ENCODE data around the gene SLC17A2. TPM values are rescaled to one million over a fixed set of nuclear protein-coding genes. Genes with fewer than 3 reads are reported as not detected.

Gene SLC17A2
- total and polyA plus RNA-seq, 9 donors: not detected

DNA sequence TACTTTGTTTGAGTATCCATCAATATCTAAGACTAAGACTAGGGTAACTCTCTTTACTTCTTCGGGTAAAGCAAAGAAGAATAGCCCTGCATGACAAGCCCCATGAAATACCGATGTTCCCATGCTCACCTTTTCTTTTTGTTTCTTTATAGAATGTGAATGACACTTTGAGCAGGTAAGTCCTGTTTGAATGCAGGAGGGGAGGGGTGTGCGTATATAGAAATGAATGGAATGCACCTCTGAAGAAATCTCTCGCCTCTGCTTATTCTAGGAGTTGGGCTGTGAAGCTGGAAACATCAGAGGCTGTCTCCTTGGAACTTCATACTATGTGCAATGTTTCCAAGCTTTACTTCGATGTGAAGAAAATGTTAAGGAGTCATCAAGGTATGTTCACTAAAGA, 42.4 kb upstream of the SLC17A2 start:
- TF ChIP-seq POLR2A (IDR thresholded peaks at IDR 0.05) (no peak), CTCF (IDR thresholded peaks at IDR 0.05) (no peak)
- no peak for DNase-seq
- intact Hi-C loops (cut with DNase I): no loop called here
- WGBS, 3 donors: 94 to 98% (median 96%) methylated on average over 5 of the region's 5 CpGs
- H3K9me3 ChIP-seq: no peaks in the 10 kb centered on the region
- no peak overlapping the region for H3K27ac ChIP-seq
- H3K27me3 ChIP-seq: no peaks in the 10 kb centered on the region
- H3K36me3 ChIP-seq: no peaks in the 10 kb centered on the region
- no peak overlapping the region for H3K4me3 ChIP-seq
- peaks cover 1% of the 10 kb centered on the region for H3K4me1 ChIP-seq (ENCODE audit: insufficient read depth)

DNA sequence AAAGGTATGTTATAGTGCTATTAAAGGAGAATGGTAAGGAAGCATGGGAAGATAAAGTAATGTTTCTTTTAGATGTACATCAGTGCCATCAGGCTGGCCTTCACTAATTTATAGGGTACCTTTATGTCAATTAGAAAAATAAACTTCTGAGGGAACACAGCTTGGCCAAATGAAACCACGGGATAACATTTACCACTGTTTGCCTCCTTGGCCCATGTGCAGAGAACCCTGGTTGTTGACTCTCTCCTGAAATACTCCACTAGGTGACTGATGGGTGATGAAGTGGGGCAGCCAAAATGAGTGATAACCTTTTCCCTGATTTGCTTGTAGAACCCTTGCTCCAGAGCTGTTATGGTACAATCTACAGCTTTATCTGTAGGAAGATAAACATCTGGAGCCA, 41.6 kb upstream of the SLC17A2 start:
- H3K36me3 ChIP-seq: no peaks in the 10 kb centered on the region
- no peak overlapping the region for H3K4me3 ChIP-seq
- no peaks in the 10 kb centered on the region for H3K9me3 ChIP-seq
- 81 to 85% (median 84%) methylated on average over 1 of the region's 1 CpG for WGBS, 3 donors
- no peak for DNase-seq
- intact Hi-C loops (cut with DNase I): no loop called here
- H3K4me1 ChIP-seq (ENCODE audit: insufficient read depth): peaks cover 2% of the 10 kb centered on the region
- H3K27me3 ChIP-seq: no peaks in the 10 kb centered on the region
- TF ChIP-seq POLR2A (IDR thresholded peaks at IDR 0.05) (no peak), EP300 (IDR thresholded peaks at IDR 0.05) (no peak), CTCF (IDR thresholded peaks at IDR 0.05) (no peak)
- no peak overlapping the region for H3K27ac ChIP-seq

- Histone ChIP-seq H3K4me1 (ENCODE audit: insufficient read depth) (peaks cover 4% of the 10 kb centered on the region), H3K9me3 (no peaks in the 10 kb centered on the region), H3K36me3 (no peaks in the 10 kb centered on the region), H3K27me3 (no peaks in the 10 kb centered on the region), H3K4me3 (no peak overlapping the region), H3K27ac (no peak overlapping the region)
- intact Hi-C loops (cut with DNase I): no loop called here
- DNase-seq: peak in 2 of 5 donors; percentile 35 to 53
- WGBS, 3 donors: 90 to 93% (median 90%) methylated on average over 1 of the region's 1 CpG
- TF ChIP-seq EP300 (IDR thresholded peaks at IDR 0.05) (no peak), POLR2A (IDR thresholded peaks at IDR 0.05) (no peak), CTCF (IDR thresholded peaks at IDR 0.05) (no peak)
Observed at GRCh38 chr6:25971187-25971821, 40.8 kb upstream of the SLC17A2 start.

DNA sequence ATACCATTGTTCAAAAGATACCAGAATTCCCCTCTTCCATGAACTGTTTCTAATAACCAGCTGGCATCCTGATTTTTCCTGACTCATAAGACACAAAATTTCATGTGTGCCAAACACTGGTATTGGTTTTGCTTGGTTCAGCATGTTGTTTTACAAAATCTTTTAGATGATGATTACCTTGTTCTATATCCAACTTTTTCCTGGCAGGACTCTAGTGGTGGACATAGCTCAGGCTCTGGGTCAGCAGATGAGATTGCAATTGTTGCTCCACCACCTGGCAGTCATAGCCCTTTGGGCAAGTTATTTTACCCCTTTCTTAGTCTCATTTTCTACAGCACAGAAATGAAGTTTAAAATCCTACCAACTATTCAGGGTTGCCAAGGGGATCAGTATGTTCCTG, 38.3 kb upstream of the SLC17A2 start:
- no peak for DNase-seq
- H3K9me3 ChIP-seq: no peaks in the 10 kb centered on the region
- no peak for TF ChIP-seq CTCF (IDR thresholded peaks at IDR 0.05)
- no peak for TF ChIP-seq POLR2A (IDR thresholded peaks at IDR 0.05)
- no peak for TF ChIP-seq EP300 (IDR thresholded peaks at IDR 0.05)
- H3K27me3 ChIP-seq: no peaks in the 10 kb centered on the region
- no peaks in the 10 kb centered on the region for H3K36me3 ChIP-seq
- intact Hi-C loops (cut with DNase I): no loop called here
- no peak overlapping the region for H3K4me3 ChIP-seq
- no peak overlapping the region for H3K27ac ChIP-seq
- peaks cover 5% of the 10 kb centered on the region for H3K4me1 ChIP-seq (ENCODE audit: insufficient read depth)

Data from ovary (tissue), 9 donors.